Measurements from ENCODE around the gene EXOC3L1. TPM values are rescaled to one million over a fixed set of nuclear protein-coding genes. Genes with fewer than 3 reads are reported as not detected.

The EXOC3L1 gene
- total and polyA plus RNA-seq, 5 experiments from 2014 or later = 0.20 to 0.32 (median 0.31) TPM; not detected in 2

DNA sequence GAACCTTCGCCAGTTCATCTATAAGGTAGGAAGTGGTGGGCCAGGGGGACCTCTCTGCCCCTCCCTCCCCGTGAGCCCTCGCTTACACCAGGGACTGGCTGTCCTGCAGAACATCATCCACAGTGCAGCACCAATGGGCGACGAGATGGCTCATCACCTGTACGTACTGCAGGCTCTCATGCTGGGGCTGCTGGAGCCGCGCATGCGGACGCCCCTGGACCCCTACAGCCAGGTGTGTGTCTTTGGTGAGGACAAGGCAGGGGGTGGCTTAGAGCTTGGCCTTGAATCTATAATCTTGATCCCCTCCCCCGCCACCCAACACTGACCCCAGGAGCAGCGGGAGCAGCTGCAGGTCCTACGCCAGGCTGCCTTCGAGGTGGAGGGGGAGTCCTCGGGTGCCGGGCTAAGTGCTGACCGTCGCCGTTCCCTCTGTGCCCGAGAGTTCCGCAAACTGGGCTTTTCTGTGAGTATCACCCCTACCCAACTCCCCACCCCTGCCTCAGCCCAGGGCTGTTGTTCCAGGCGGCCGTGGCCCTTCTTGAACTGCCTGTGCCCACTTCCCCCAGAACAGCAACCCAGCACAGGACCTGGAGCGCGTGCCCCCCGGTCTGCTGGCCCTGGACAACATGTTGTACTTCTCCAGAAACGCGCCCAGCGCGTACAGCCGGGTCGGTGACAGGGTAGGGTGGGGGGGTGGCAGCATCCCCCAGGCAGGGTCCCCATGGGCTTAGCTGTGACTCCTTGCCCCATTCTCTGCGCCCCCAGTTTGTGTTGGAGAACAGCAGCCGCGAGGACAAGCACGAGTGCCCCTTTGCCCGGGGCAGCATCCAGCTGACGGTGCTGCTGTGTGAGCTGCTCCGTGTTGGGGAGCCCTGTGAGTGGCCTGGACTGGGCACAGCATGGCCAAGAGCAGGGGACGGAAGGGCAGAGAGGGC is 11.7 kb upstream of the EXOC3L1 start:
- peaks cover 0 to 35% (median 3%) of the 10 kb centered on the region in 3 donors for H3K36me3 Mint-ChIP-seq
- H3K4me3 Mint-ChIP-seq = no peak overlapping the region
- no peaks in the 10 kb centered on the region for H3K27me3 Mint-ChIP-seq
- POLR2A ChIA-PET = interaction anchor here (0.7 to 1.1 kb wide), 3 partner anchors 10 to 1649 kb away, joined by 3 to 4 read pairs (median 3); partner anchors contain the start of gene TMEM208
- H3K4me1 Mint-ChIP-seq = peaks cover 2 to 13% (median 4%) of the 10 kb centered on the region in 4 donors
- DNase-seq (no peak), ATAC-seq (no peak)
- no peak overlapping the region for H3K27ac Mint-ChIP-seq
- no peaks in the 10 kb centered on the region for H3K9me3 Mint-ChIP-seq

GRCh38 chr16:67200491-67200890 is 10.6 kb upstream of the EXOC3L1 start:
- no peak for DNase-seq
- no peak for ATAC-seq
- Mint-ChIP-seq H3K36me3 (peaks cover 0 to 45% (median 8%) of the 10 kb centered on the region in 3 donors), H3K27me3 (no peaks in the 10 kb centered on the region), H3K4me3 (no peak overlapping the region), H3K9me3 (no peaks in the 10 kb centered on the region), H3K4me1 (peaks cover 9 to 25% (median 12%) of the 10 kb centered on the region in 4 donors), H3K27ac (peak overlapping the region in 1 of 10 donors; percentile 52)
- POLR2A ChIA-PET = no interaction called here

GRCh38 chr16:67199808-67200198 is 9.9 kb upstream of the EXOC3L1 start:
- Mint-ChIP-seq H3K9me3 (no peaks in the 10 kb centered on the region), H3K4me3 (no peak overlapping the region), H3K27ac (no peak overlapping the region), H3K36me3 (peaks cover 0 to 52% (median 8%) of the 10 kb centered on the region in 3 donors), H3K27me3 (no peaks in the 10 kb centered on the region), H3K4me1 (peaks cover 9 to 28% (median 15%) of the 10 kb centered on the region in 4 donors)
- ATAC-seq (no peak), DNase-seq (peak in 1 of 10 donors; percentile 57)
- POLR2A ChIA-PET = no interaction called here

- H3K27me3 Mint-ChIP-seq = no peaks in the 10 kb centered on the region
- POLR2A ChIA-PET = no interaction called here
- H3K4me1 Mint-ChIP-seq = peaks cover 9 to 34% (median 19%) of the 10 kb centered on the region in 4 donors
- H3K4me3 Mint-ChIP-seq = no peak within 1 kb of the TSS
- peak within 1 kb of the TSS in 6 of 10 donors; percentile 15 to 66 (median 46) for H3K27ac Mint-ChIP-seq
- no peaks in the 10 kb centered on the region for H3K9me3 Mint-ChIP-seq
- DNase-seq = peak in 1 of 10 donors; percentile 63
- H3K36me3 Mint-ChIP-seq = peaks cover 0 to 53% (median 8%) of the 10 kb centered on the region in 3 donors
- no peak for ATAC-seq
Observed at GRCh38 chr16:67199011-67199807, 9.3 kb upstream of the EXOC3L1 start, which contains the start of gene ELMO3. ELMO3 (plus strand) TSS chr16:67199131; CDS start chr16:67199327, 196 bp downstream.

DNA sequence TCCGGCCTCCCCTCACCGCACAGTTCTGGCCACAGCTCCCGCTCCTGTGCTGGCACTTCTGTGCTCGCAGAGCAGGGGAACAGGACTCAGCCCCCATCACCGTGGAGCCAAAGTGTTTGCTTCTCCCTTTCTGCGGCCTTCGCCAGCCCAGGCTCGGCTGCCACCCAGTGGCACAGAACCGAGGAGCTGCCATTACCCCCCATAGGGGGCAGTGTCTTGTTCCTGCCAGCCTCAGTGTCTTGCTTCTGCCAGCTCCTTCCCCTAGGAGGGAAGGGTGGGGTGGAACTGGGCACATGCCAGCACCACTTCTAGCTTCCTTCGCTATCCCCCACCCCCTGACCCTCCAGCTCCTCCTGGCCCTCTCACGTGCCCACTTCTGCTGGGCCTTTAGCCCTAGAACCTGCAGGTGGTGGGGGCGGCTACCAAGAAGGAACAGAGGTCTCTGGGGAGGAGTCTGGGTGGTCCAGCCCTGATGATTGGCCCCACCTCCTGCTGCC is 8.3 kb upstream of the EXOC3L1 start:
- Mint-ChIP-seq H3K4me3 (no peak overlapping the region), H3K27ac (peak overlapping the region in 5 of 10 donors; percentile 29 to 66 (median 48)), H3K27me3 (no peaks in the 10 kb centered on the region)

GRCh38 chr16:67197704-67198103 is 7.8 kb upstream of the EXOC3L1 start:
- Mint-ChIP-seq H3K9me3 (no peaks in the 10 kb centered on the region), H3K36me3 (peaks cover 0 to 58% (median 8%) of the 10 kb centered on the region in 3 donors), H3K4me3 (no peak overlapping the region), H3K27me3 (no peaks in the 10 kb centered on the region), H3K27ac (peak overlapping the region in 4 of 10 donors; percentile 13 to 46 (median 29)), H3K4me1 (peaks cover 16 to 49% (median 34%) of the 10 kb centered on the region in 4 donors)
- ATAC-seq (no peak), DNase-seq (no peak)
- POLR2A ChIA-PET = interaction anchor here (1.3 to 1.6 kb wide), 3 partner anchors 8 to 29 kb away, joined by 3 to 6 read pairs (median 5); partner anchors contain the start of gene TMEM208

More for the DNA sequence above, 8.3 kb upstream of the EXOC3L1 start:
- DNase-seq = peak in 1 of 10 donors; percentile 19
- peaks cover 0 to 58% (median 8%) of the 10 kb centered on the region in 3 donors for H3K36me3 Mint-ChIP-seq
- POLR2A ChIA-PET = interaction anchor here (1.3 to 1.6 kb wide), 3 partner anchors 8 to 28 kb away, joined by 3 to 6 read pairs (median 5); partner anchors contain the start of gene TMEM208
- H3K9me3 Mint-ChIP-seq = no peaks in the 10 kb centered on the region
- ATAC-seq = peak; percentile 45 to 52
- H3K4me1 Mint-ChIP-seq = peaks cover 14 to 43% (median 28%) of the 10 kb centered on the region in 4 donors

DNA sequence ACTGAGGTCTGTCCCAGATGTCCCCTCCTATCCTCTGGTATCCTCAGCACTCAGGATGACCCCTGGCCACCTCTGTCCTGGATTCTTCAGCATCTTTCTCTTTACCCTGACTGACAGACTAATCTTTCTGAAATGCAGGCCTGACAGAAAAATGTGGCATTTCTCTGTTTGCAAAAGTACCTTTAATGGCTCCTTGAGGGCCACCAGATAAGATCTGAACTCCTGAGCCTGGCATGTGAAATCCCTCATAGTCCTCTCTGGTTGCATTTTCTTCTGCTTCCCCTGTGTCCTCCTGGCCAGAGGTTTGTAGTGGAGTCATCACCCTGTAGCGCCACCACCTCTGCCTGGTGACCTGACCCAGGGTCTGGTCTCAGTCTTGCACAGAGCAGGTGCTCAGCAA is 6.9 kb upstream of the EXOC3L1 start:
- no peak for DNase-seq
- H3K4me1 Mint-ChIP-seq = peaks cover 18 to 56% (median 39%) of the 10 kb centered on the region in 4 donors
- POLR2A ChIA-PET = interaction anchor here (0.8 to 1.6 kb wide), 3 partner anchors 9 to 51 kb away, joined by 3 to 5 read pairs (median 3); partner anchors contain the start of genes FHOD1 and TMEM208
- ATAC-seq = no peak
- peaks cover 0 to 58% (median 8%) of the 10 kb centered on the region in 3 donors for H3K36me3 Mint-ChIP-seq
- peak overlapping the region in 5 of 10 donors; percentile 6 to 90 (median 44) for H3K27ac Mint-ChIP-seq
- no peaks in the 10 kb centered on the region for H3K9me3 Mint-ChIP-seq
- peak overlapping the region in 3 of 10 donors; percentile 25 to 56 (median 39) for H3K4me3 Mint-ChIP-seq
- H3K27me3 Mint-ChIP-seq = no peaks in the 10 kb centered on the region

DNA sequence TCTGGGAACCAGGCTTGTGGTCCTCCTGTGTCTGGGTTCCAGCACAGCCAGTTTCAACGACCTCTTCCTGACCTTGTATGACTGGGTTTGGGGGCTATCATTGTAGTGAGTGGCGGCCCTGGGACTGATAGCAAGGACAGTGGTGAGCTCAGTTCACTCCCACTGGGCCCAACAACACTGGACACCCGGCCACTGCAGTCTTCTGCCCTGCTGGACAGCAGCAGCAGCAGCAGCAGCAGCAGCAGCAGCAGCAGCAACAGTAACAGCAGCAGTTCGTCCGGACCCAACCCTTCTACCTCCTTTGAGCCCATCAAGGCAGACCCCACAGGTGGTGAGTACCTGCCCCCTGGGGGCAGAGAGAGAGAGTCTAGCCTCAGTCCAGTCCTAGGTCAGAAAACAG is 5.7 kb upstream of the EXOC3L1 start:
- peaks cover 0 to 53% (median 8%) of the 10 kb centered on the region in 3 donors for H3K36me3 Mint-ChIP-seq
- no peak for DNase-seq
- H3K9me3 Mint-ChIP-seq = no peaks in the 10 kb centered on the region
- POLR2A ChIA-PET = no interaction called here
- H3K27me3 Mint-ChIP-seq = no peaks in the 10 kb centered on the region
- peaks cover 20 to 64% (median 46%) of the 10 kb centered on the region in 4 donors for H3K4me1 Mint-ChIP-seq
- H3K4me3 Mint-ChIP-seq = peak overlapping the region in 1 of 10 donors; percentile 28
- no peak for ATAC-seq
- H3K27ac Mint-ChIP-seq = peak overlapping the region in 3 of 10 donors; percentile 29 to 90 (median 70)

DNA sequence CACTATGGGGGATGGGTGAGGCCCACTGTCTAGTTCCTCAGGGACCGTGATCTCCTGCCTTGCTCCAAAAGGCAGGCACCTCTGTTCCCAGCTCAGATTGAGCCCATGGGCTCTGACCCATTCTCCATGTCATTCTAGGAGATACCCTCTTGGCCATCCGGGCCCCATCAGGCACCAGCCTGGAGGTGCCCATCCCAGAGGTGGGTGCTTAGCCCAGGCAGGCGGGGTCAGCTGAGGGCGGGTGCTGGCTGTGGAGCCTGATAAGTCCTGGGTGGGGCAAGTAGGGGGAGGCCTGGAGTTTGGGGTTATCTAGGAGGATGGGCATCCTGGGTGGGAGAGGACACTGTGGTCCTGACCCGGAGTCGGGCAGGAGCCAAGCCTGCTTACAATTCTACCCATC is 4.3 kb upstream of the EXOC3L1 start:
- DNase-seq = no peak
- Mint-ChIP-seq H3K4me1 (peaks cover 20 to 64% (median 46%) of the 10 kb centered on the region in 4 donors), H3K36me3 (peaks cover 0 to 46% (median 8%) of the 10 kb centered on the region in 3 donors), H3K4me3 (peak overlapping the region in 9 of 10 donors; percentile 79 to 97 (median 90)), H3K27ac (peak overlapping the region in 6 of 10 donors; percentile 20 to 84 (median 80)), H3K9me3 (no peaks in the 10 kb centered on the region), H3K27me3 (no peaks in the 10 kb centered on the region)
- POLR2A ChIA-PET = interaction anchor here (2.9 kb wide), 1 partner anchor 32 kb away, joined by 17 read pairs; the partner anchor contains the start of gene TMEM208
- ATAC-seq = no peak

- ATAC-seq (no peak), DNase-seq (no peak)
- H3K4me3 Mint-ChIP-seq = peak overlapping the region; percentile 79 to 97 (median 90)
- POLR2A ChIA-PET = interaction anchor here (1.7 to 2.9 kb wide), 2 partner anchors 33 to 51 kb away, joined by 6 to 17 read pairs; partner anchors contain the start of gene TMEM208
- H3K27ac Mint-ChIP-seq = peak overlapping the region in 7 of 10 donors; percentile 21 to 84 (median 77)
- H3K27me3 Mint-ChIP-seq = no peaks in the 10 kb centered on the region
- no peaks in the 10 kb centered on the region for H3K9me3 Mint-ChIP-seq
- H3K36me3 Mint-ChIP-seq = peaks cover 0 to 45% (median 8%) of the 10 kb centered on the region in 3 donors
- H3K4me1 Mint-ChIP-seq = peaks cover 20 to 63% (median 46%) of the 10 kb centered on the region in 4 donors
Observed at GRCh38 chr16:67193536-67193935, 3.6 kb upstream of the EXOC3L1 start.

- Mint-ChIP-seq H3K4me1 (peaks cover 20 to 57% (median 46%) of the 10 kb centered on the region in 4 donors), H3K4me3 (peak overlapping the region; percentile 81 to 97 (median 90)), H3K27ac (peak overlapping the region; percentile 81 to 94 (median 88)), H3K36me3 (peaks cover 0 to 38% (median 8%) of the 10 kb centered on the region in 3 donors), H3K27me3 (peaks cover 0 to 1% (median 0%) of the 10 kb centered on the region in 5 donors), H3K9me3 (no peaks in the 10 kb centered on the region)
- ATAC-seq (no peak), DNase-seq (no peak)
- POLR2A ChIA-PET = interaction anchor here (0.7 to 2.9 kb wide), 5 partner anchors 10 to 51 kb away, joined by 3 to 17 read pairs (median 3); partner anchors contain the start of gene TMEM208
Observed at GRCh38 chr16:67192781-67193361, 2.9 kb upstream of the EXOC3L1 start.

Measured in naive thymus-derived CD8-positive, alpha-beta T cell (primary cell).